Adrenal gland (tissue), 12 donors: ENCODE data around the gene FANCG. TPM values are rescaled to one million over a fixed set of nuclear protein-coding genes. Genes with fewer than 3 reads are reported as not detected.

ENCODE experiments used
- DNase-seq, 7 donors: peaks; one replicate each; pipeline ENCODE4 v3.0.0-alpha.2; 2019 to 2020
- H3K27ac ChIP-seq, 5 donors: fragments of 200-600 bp; sonication (generic) in 4 of 5; 1 replicate in 3 of 5; 2 replicates in 2 of 5; pipeline versions ENCODE4 v1.5.1 to v1.8.0; 2016 to 2020; ENCODE audit warnings: mild to moderate bottlenecking in 1 of 5
- H3K27me3 ChIP-seq: fragments of 200-600 bp; 2 replicates; pipeline ENCODE4 v1.8.0; 2021
- H3K36me3 ChIP-seq, 2 donors: fragments of 200-600 bp; replicated peaks in 1 of 2; 1 replicate in 1 of 2; 2 replicates in 1 of 2; pipeline versions ENCODE4 v1.5.1 to v1.8.0; 2018 to 2022
- H3K4me1 ChIP-seq, 2 donors: fragments of 200-600 bp; replicated peaks in 1 of 2; 1 replicate in 1 of 2; 2 replicates in 1 of 2; pipeline versions ENCODE4 v1.5.1 to v1.8.0; 2018 to 2021
- H3K4me3 ChIP-seq, 4 donors: fragments of 200-600 bp; sonication (generic) in 3 of 4; one replicate each; pipeline ENCODE4 v1.5.1; 2016 to 2018
- H3K9me3 ChIP-seq, 3 donors: fragments of 200-600 bp; sonication (generic) in 1 of 3; replicated peaks in 1 of 3; 1 replicate in 2 of 3; 2 replicates in 1 of 3; pipeline versions ENCODE4 v1.5.1 to v1.8.0; 2016 to 2021
- POLR2A ChIP-seq, 2 donors: fragments of 450-650 bp; IDR thresholded peaks; one replicate each; pipeline ENCODE4 v1.6.1; 2017; ENCODE audit warnings: antibody characterized with exemption in 2 of 2, mild to moderate bottlenecking in 2 of 2, moderate library complexity in 1 of 2
- WGBS, 4 donors: extraction: QIAGEN DNeasy Blood & Tissue Kit in 2 of 4; methylation state at CpG; one replicate each; pipeline versions ENCODE4 v1.1.5 to v1.1.7; 2013 to 2017; 5-methylcytosine and 5-hydroxymethylcytosine counted together
- intact Hi-C, 2 donors: fragments of 100-400 bp; cut with DNase I; formaldehyde crosslinking; loops; one replicate each; pipeline versions ENCODE4 v1.14.1 to v1.15.0; 2022 to 2023
- polyA plus RNA-seq, 3 donors: library from polyadenylated mRNA; stranded (reverse); fragments of 200-250 nt in 2 of 3; fragments of 350-450 nt in 1 of 3; fragmentation: Illumina TruSeq in 1 of 3; extraction: RNeasy Lipid Tissue Mini Kit (QIAGEN cat#74804) in 1 of 3; gene quantifications; one replicate each; pipeline ENCODE4 v1.2.3, GENCODE V29; 2013 to 2014
- total RNA-seq, 9 donors: library from RNA; depleted of rRNA in 4 of 9; stranded (reverse); fragments of >200 nt in 4 of 9; fragments of 120-200 nt in 1 of 9; fragmentation: NEBNext Ultra II Directional in 1 of 9; extraction: Animal tissue kit (Norgen Biotek cat#: 25700) in 1 of 9; gene quantifications; one replicate each; pipeline versions ENCODE4 v1.1.0 to v1.2.4, GENCODE V29; 2013 to 2023
- TF ChIP-seq, protein P1 (sequence below), 6 experiments: fragments of 450-650 bp in 4 of 6; fragments of 200-600 bp in 2 of 6; sonication (generic) in 1 of 6; IDR thresholded peaks; 1 replicate in 5 of 6; 2 replicates in 1 of 6; pipeline versions ENCODE4 v1.5.1 to v1.8.0; 2016 to 2021; ENCODE audit warnings: antibody characterized with exemption in 6 of 6, mild to moderate bottlenecking in 2 of 6, moderate library complexity in 1 of 6
- donor health status: healthy with polysubstance abuse.
- donor health status: Bipolar disorder and iron deficiency.
- donor health status: DM: yes; HTN: yes; CAD: no.
- donor health status: DM: no; HTN: no; CAD: no.
- donor health status: DM: no; HTN: no; CAD: no.
- donor health status: DM: yes; HTN: yes; CAD: no.

FANCG gene
- total and polyA plus RNA-seq, 12 donors: 5.5 to 31.2 (median 13.4) TPM

DNA sequence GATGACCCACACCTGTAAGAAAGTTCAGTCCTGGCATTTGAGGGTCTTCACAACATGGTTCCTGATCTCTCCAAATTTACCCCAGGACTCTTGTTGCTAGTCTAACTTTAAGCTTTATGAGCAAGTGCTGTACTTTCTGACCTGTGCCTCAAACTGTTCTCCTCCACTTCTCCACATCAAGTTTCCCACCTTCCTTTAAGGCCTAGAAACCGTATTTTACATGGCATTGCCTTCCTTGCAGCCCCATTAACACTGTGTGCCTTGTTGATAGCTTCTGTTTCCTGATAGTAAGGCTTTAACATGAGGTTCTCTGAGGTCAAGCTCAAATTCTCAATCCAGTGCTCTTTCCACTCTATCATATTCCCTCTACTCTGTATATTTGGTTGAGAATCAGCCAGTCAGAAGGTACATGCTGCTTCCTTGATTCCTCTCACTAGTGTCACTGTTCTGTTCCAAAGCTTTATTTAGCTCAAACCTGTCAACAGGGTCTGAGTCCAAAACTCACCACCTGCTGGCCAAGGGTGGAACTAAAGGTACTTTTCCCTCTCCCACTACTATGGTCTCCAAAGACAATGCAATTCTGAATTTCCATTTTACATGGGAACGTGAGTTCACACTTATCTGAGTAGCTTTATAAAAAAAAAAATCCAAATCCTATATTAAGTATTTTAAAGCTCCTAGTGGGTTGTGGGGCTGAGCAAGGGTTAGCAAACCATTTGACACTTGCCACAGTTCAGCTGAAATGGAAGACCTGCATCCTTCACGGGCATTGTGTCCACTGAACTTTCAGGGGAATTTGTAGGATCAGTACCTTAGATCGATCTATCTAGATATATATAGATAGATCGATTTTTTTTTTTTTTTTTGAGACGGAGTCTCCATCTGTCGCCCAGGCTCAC, 28.4 kb downstream of the FANCG start:
- Histone ChIP-seq H3K36me3 (peaks cover 0 to 65% of the 10 kb centered on the region in 2 donors), H3K4me3 (no peak overlapping the region), H3K27me3 (no peaks in the 10 kb centered on the region), H3K4me1 (no peaks in the 10 kb centered on the region), H3K27ac (peak overlapping the region in 1 of 5 donors; percentile 36), H3K9me3 (no peaks in the 10 kb centered on the region)
- peak in 5 of 7 donors; percentile 37 to 87 (median 71) for DNase-seq
- intact Hi-C loops: no loop called here
- WGBS, 4 donors: 77 to 84% (median 81%) methylated on average over 7 of the region's 7 CpGs
- TF ChIP-seq POLR2A (IDR thresholded peaks at IDR 0.05): no peak
- TF ChIP-seq, protein P1, sequence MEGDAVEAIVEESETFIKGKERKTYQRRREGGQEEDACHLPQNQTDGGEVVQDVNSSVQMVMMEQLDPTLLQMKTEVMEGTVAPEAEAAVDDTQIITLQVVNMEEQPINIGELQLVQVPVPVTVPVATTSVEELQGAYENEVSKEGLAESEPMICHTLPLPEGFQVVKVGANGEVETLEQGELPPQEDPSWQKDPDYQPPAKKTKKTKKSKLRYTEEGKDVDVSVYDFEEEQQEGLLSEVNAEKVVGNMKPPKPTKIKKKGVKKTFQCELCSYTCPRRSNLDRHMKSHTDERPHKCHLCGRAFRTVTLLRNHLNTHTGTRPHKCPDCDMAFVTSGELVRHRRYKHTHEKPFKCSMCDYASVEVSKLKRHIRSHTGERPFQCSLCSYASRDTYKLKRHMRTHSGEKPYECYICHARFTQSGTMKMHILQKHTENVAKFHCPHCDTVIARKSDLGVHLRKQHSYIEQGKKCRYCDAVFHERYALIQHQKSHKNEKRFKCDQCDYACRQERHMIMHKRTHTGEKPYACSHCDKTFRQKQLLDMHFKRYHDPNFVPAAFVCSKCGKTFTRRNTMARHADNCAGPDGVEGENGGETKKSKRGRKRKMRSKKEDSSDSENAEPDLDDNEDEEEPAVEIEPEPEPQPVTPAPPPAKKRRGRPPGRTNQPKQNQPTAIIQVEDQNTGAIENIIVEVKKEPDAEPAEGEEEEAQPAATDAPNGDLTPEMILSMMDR (IDR thresholded peaks at IDR 0.05): peak; percentile 50 to 72 (median 68)

DNA sequence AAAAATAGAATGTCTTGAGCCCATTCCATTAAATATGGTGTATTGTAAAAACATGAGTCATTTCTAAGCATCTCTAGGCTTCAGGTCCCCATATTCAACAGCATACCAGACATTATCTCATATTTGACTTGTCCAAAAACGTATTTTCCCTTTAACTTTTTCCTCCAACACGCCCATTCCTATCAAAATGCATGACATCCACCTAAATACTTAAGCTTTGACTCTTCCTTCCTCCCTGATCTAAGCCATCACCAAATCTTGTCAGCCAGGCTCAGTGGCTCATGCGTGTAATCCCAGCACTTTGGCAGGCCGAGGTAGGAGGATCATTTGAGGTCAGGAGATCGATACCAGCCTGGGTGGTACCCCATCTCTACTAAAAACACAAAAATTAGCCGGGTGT, 31.2 kb downstream of the FANCG start:
- intact Hi-C loops: no loop called here
- H3K36me3 ChIP-seq: peaks cover 0 to 44% of the 10 kb centered on the region in 2 donors
- no peaks in the 10 kb centered on the region for H3K9me3 ChIP-seq
- no peak for DNase-seq
- H3K27ac ChIP-seq: no peak overlapping the region
- no peak for TF ChIP-seq POLR2A (IDR thresholded peaks at IDR 0.05)
- TF ChIP-seq, protein P1 (IDR thresholded peaks at IDR 0.05): no peak
- 94 to 97% (median 96%) methylated on average over 6 of the region's 6 CpGs for WGBS, 4 donors
- H3K27me3 ChIP-seq: no peaks in the 10 kb centered on the region
- H3K4me3 ChIP-seq: no peak overlapping the region
- peaks cover 0 to 4% of the 10 kb centered on the region in 2 donors for H3K4me1 ChIP-seq

DNA sequence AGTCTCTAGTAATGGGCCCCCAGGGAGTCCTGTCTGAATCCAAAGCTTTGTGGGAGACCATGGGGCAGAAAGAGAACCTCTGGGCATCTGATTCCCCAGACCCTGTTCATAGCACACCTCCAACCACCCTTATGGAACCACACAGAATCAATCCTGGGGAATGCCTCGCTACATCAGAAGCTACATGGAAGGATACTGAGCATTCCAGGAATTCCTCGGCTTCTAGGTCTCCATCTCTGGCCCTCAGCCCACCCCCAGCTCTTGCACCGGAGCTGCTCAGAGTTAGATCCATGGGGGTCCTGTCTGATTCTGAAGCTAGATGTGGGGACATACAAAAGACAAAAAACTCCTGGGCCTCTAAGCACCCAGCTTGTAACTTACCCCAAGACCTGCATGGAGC, 35.7 kb downstream of the FANCG start:
- 80 to 96% (median 90%) methylated on average over 3 of the region's 3 CpGs for WGBS, 4 donors
- Histone ChIP-seq H3K4me3 (no peak overlapping the region), H3K27ac (no peak overlapping the region), H3K4me1 (peaks cover 0 to 4% of the 10 kb centered on the region in 2 donors), H3K9me3 (no peaks in the 10 kb centered on the region), H3K27me3 (no peaks in the 10 kb centered on the region), H3K36me3 (peaks cover 0 to 17% of the 10 kb centered on the region in 2 donors)
- TF ChIP-seq, protein P1 (IDR thresholded peaks at IDR 0.05): no peak
- no peak for TF ChIP-seq POLR2A (IDR thresholded peaks at IDR 0.05)
- intact Hi-C loops: no loop called here
- DNase-seq: no peak

DNA sequence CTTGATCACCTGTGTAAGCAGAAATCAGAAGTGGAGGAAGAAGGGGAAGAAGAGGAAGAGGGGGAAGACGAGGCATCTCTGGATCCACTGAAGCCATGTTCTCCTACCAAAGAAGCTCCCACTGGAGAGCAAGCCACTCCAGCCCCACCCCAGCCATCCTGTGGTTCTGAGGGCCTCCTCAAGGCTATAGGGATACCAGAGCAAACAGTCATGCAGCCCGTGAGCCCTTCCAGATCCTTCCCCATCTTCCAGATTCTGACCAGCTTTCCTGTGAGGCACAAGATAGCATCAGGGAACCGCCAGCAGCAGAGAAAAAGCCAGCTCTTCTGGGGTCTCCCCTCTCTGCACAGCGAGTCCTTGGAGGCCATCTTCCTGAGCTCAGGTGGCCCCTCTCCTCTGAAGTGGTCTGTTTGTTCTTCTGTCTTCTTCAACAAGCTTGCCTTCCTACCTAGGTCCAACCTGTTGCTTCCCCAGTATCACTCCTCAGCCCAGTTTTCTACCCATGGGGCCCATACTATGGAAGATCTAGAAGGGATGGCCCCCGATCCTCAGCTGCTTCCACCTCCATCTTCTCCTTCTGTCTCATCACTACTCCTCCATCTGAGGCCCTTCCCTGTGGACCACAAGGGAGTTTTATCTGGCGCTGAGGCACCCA, 36.7 kb downstream of the FANCG start:
- Histone ChIP-seq H3K9me3 (no peaks in the 10 kb centered on the region), H3K36me3 (peaks cover 0 to 8% of the 10 kb centered on the region in 2 donors), H3K4me3 (no peak overlapping the region), H3K4me1 (peaks cover 0 to 4% of the 10 kb centered on the region in 2 donors), H3K27me3 (no peaks in the 10 kb centered on the region), H3K27ac (no peak overlapping the region)
- TF ChIP-seq POLR2A (IDR thresholded peaks at IDR 0.05): no peak
- TF ChIP-seq, protein P1 (IDR thresholded peaks at IDR 0.05): no peak
- intact Hi-C loops: no loop called here
- no peak for DNase-seq
- 95 to 98% (median 96%) methylated on average over 4 to 6 of the region's 6 CpGs for WGBS, 4 donors
